H9 (cell line): ENCODE data around the gene ASF1B. TPM values are rescaled to one million over a fixed set of nuclear protein-coding genes. Genes with fewer than 3 reads are reported as not detected.

Experiments used
- DNase-seq: peaks from one replicate; pipeline ENCODE4 v3.0.0-alpha.2; 2017
- H2AFZ ChIP-seq: one replicate; pipeline ENCODE4 v1.6.1; 2013; ENCODE audit warnings: mild to moderate bottlenecking, low read length, control low read depth, moderate library complexity
- H2AK5ac ChIP-seq: 2 replicates; pipeline ENCODE4 v1.6.1; 2013; ENCODE audit warnings: low read length, control low read depth, mixed read lengths; ENCODE audit not compliant: insufficient read length
- H2BK120ac ChIP-seq: one replicate; pipeline ENCODE4 v1.6.1; 2013; ENCODE audit warnings: low read depth, mild to moderate bottlenecking, low read length, control low read depth, inconsistent platforms; ENCODE audit not compliant: poor library complexity, severe bottlenecking
- H2BK12ac ChIP-seq: 2 replicates; pipeline ENCODE4 v1.6.1; 2013; ENCODE audit warnings: low read length, control low read depth, mixed read lengths, low read depth; ENCODE audit not compliant: insufficient read length
- H2BK15ac ChIP-seq: 2 replicates; pipeline ENCODE4 v1.6.1; 2013; ENCODE audit warnings: low read depth, low read length, control low read depth
- H2BK20ac ChIP-seq: one replicate; pipeline ENCODE4 v1.6.1; 2013; ENCODE audit warnings: low read depth, mild to moderate bottlenecking, low read length, control low read depth, inconsistent platforms; ENCODE audit not compliant: poor library complexity, severe bottlenecking
- H2BK5ac ChIP-seq: 2 replicates; pipeline ENCODE4 v1.6.1; 2013; ENCODE audit warnings: low read length, control low read depth, mixed read lengths; ENCODE audit not compliant: insufficient read length
- H3K14ac ChIP-seq: 2 replicates; pipeline ENCODE4 v1.6.1; 2013; ENCODE audit warnings: low read length, control low read depth; ENCODE audit not compliant: insufficient read depth
- H3K18ac ChIP-seq: 2 replicates; pipeline ENCODE4 v1.6.1; 2013; ENCODE audit warnings: low read depth, mild to moderate bottlenecking, mixed read lengths, low read length, control low read depth; ENCODE audit not compliant: insufficient read length
- H3K23ac ChIP-seq: 2 replicates; pipeline ENCODE4 v1.6.1; 2013; ENCODE audit warnings: low read length, control low read depth, mixed read lengths, low read depth; ENCODE audit not compliant: insufficient read length
- H3K23me2 ChIP-seq: 2 replicates; pipeline ENCODE4 v1.6.1; 2013; ENCODE audit warnings: low read depth, mild to moderate bottlenecking, mixed read lengths, low read length, control low read depth; ENCODE audit not compliant: insufficient read length, poor library complexity, severe bottlenecking
- H3K27ac ChIP-seq: 2 replicates; pipeline ENCODE4 v1.5.1; 2013; ENCODE audit warnings: low read length, control low read depth, mixed read lengths, low read depth; ENCODE audit not compliant: insufficient read length
- H3K27me3 ChIP-seq: 2 replicates; pipeline ENCODE4 v1.6.1; 2013; ENCODE audit warnings: low read length, control low read depth, inconsistent platforms; ENCODE audit not compliant: insufficient read depth
- H3K4ac ChIP-seq: 2 replicates; pipeline ENCODE4 v1.6.1; 2013; ENCODE audit warnings: low read depth, mild to moderate bottlenecking, control low read depth, inconsistent platforms, low read length, moderate library complexity
- H3K4me1 ChIP-seq: 2 replicates; pipeline ENCODE4 v1.6.1; 2013; ENCODE audit warnings: low read length, control low read depth, inconsistent platforms; ENCODE audit not compliant: insufficient read depth
- H3K4me2 ChIP-seq: 2 replicates; pipeline ENCODE4 v1.6.1; 2013; ENCODE audit warnings: low read length, control low read depth, mixed read lengths; ENCODE audit not compliant: insufficient read length, insufficient read depth
- H3K56ac ChIP-seq: 2 replicates; pipeline ENCODE4 v1.6.1; 2013; ENCODE audit warnings: low read depth, mild to moderate bottlenecking, mixed read lengths, low read length, control low read depth; ENCODE audit not compliant: insufficient read length
- H3K79me1 ChIP-seq: 2 replicates; pipeline ENCODE4 v1.6.1; 2013; ENCODE audit warnings: low read depth, mild to moderate bottlenecking, moderate library complexity, low read length, control low read depth, inconsistent platforms; ENCODE audit not compliant: insufficient read depth, poor library complexity, severe bottlenecking
- H3K79me2 ChIP-seq: 2 replicates; pipeline ENCODE4 v1.6.1; 2013; ENCODE audit warnings: low read length, control low read depth, inconsistent platforms; ENCODE audit not compliant: insufficient read depth
- H3K9ac ChIP-seq: 2 replicates; pipeline ENCODE4 v1.6.1; 2013; ENCODE audit warnings: low read length, control low read depth, mixed read lengths; ENCODE audit not compliant: insufficient read length; ENCODE audit errors: extremely low read depth
- H3K9me3 ChIP-seq: one replicate; pipeline ENCODE4 v1.6.1; 2013; ENCODE audit warnings: low read depth, low read length, inconsistent platforms; ENCODE audit not compliant: control insufficient read depth
- H3T11ph ChIP-seq: one replicate; pipeline ENCODE4 v1.6.1; 2013; ENCODE audit warnings: mild to moderate bottlenecking, low read length, control low read depth, inconsistent platforms
- H4K20me1 ChIP-seq: one replicate; pipeline ENCODE4 v1.6.1; 2013; ENCODE audit not compliant: control insufficient read depth, insufficient read length, insufficient read depth
- H4K5ac ChIP-seq: 2 replicates; pipeline ENCODE4 v1.6.1; 2013; ENCODE audit warnings: low read depth, mild to moderate bottlenecking, mixed read lengths, low read length, control low read depth; ENCODE audit not compliant: insufficient read length
- H4K8ac ChIP-seq: replicated peaks from 2 replicates; pipeline ENCODE4 v1.6.1; 2013; ENCODE audit warnings: low read length, control low read depth, mixed read lengths, low read depth; ENCODE audit not compliant: insufficient read length
- H4K91ac ChIP-seq: 2 replicates; pipeline ENCODE4 v1.6.1; 2013; ENCODE audit warnings: low read depth, mild to moderate bottlenecking, moderate library complexity, mixed read lengths, low read length, control low read depth; ENCODE audit not compliant: insufficient read length
- H3K27ac Mint-ChIP-seq, 3 experiments: 2 replicates in 2 of 3; 3 replicates in 1 of 3; pipeline ENCODE4 v1.8.0; 2020 to 2021; ENCODE audit warnings: mixed read lengths in 3 of 3, mild to moderate bottlenecking in 1 of 3, moderate library complexity in 1 of 3
- H3K27me3 Mint-ChIP-seq: 2 replicates; pipeline ENCODE4 v1.8.0; 2021; ENCODE audit warnings: low read depth, mild to moderate bottlenecking, moderate library complexity, mixed read lengths
- H3K36me3 Mint-ChIP-seq, 3 experiments: 2 replicates in 2 of 3; 3 replicates in 1 of 3; pipeline ENCODE4 v1.8.0; 2020 to 2021; ENCODE audit warnings: low read depth in 3 of 3, mixed read lengths in 3 of 3; ENCODE audit not compliant: insufficient read depth in 1 of 3
- H3K4me1 Mint-ChIP-seq, 2 experiments: 2 replicates each; pipeline ENCODE4 v1.8.0; 2020; ENCODE audit warnings: mixed read lengths in 2 of 2
- H3K4me3 Mint-ChIP-seq, 2 experiments: 2 replicates in 1 of 2; 3 replicates in 1 of 2; pipeline ENCODE4 v1.8.0; 2020 to 2021; ENCODE audit warnings: mild to moderate bottlenecking in 2 of 2, mixed read lengths in 2 of 2, moderate library complexity in 1 of 2
- H3K9me3 Mint-ChIP-seq, 2 experiments: 2 replicates in 1 of 2; 3 replicates in 1 of 2; pipeline ENCODE4 v1.8.0; 2020; ENCODE audit warnings: mild to moderate bottlenecking in 2 of 2, mixed read lengths in 2 of 2, moderate library complexity in 1 of 2
- CTCF ChIP-seq: fragments of 200-600 bp; sonication (generic); conservative IDR thresholded peaks from 3 replicates; pipeline ENCODE4 v1.8.0; 2021; ENCODE audit warnings: antibody characterized with exemption, mild to moderate bottlenecking
- WGBS: extraction: QIAGEN DNeasy Blood & Tissue Kit; methylation state at CpG from one replicate; pipeline ENCODE4 v1.1.7; 2013; ENCODE audit warnings: missing lambda C conversion rate, low lambda C conversion rate, mixed read lengths; ENCODE audit not compliant: insufficient read length; ENCODE audit errors: extremely low coverage; 5-methylcytosine and 5-hydroxymethylcytosine counted together
- total RNA-seq: library from RNA; stranded (reverse); gene quantifications from 2 replicates; pipeline ENCODE4 v1.2.1, GENCODE V29; 2021

ASF1B gene
- total RNA-seq, 1 experiment from 2014 or later: 46.6 TPM

GRCh38 chr19:14164724-14165493 lies 28.5 kb upstream of the ASF1B start:
- no peak overlapping the region for H2AFZ ChIP-seq
- no peak overlapping the region for H2BK5ac ChIP-seq
- no peak overlapping the region for H3K18ac ChIP-seq
- peak overlapping the region in 1 of 3 experiments; percentile 68; a peak in 1 of 7 replicates for H3K27ac Mint-ChIP-seq
- no peaks in the 10 kb centered on the region for H3K27me3 ChIP-seq
- H3K9me3 Mint-ChIP-seq: no peaks in the 10 kb centered on the region
- no peak overlapping the region for H3K27ac ChIP-seq
- no peak overlapping the region for H2BK12ac ChIP-seq
- H3K9ac ChIP-seq: no peak overlapping the region
- no peaks in the 10 kb centered on the region for H4K20me1 ChIP-seq
- H3K4me1 ChIP-seq: no peaks in the 10 kb centered on the region
- TF ChIP-seq CTCF: no peak
- H3K14ac ChIP-seq: no peak overlapping the region; the same call in 1 of the 2 replicates
- no peak overlapping the region for H3K23ac ChIP-seq
- H3T11ph ChIP-seq: no peak overlapping the region
- no peaks in the 10 kb centered on the region for H3K27me3 Mint-ChIP-seq
- no peaks in the 10 kb centered on the region for H3K9me3 ChIP-seq
- no peak overlapping the region for H2BK15ac ChIP-seq
- H3K4me1 Mint-ChIP-seq: peaks cover 0 to 32% of the 10 kb centered on the region in 2 experiments; a peak in 3 of 4 replicates
- WGBS: no CpG with 5 or more reads among the region's 16 CpGs
- no peak overlapping the region for H3K4me3 Mint-ChIP-seq
- no peak overlapping the region for H2BK20ac ChIP-seq
- H3K79me1 ChIP-seq: no peaks in the 10 kb centered on the region
- no peak overlapping the region for H4K91ac ChIP-seq
- no peak overlapping the region for H3K4me2 ChIP-seq
- H2BK120ac ChIP-seq: no peak overlapping the region
- H3K36me3 Mint-ChIP-seq: peaks cover 22 to 47% (median 38%) of the 10 kb centered on the region in 3 experiments; a peak in 6 of 7 replicates
- no peak overlapping the region for H2AK5ac ChIP-seq
- H3K56ac ChIP-seq: no peak overlapping the region
- H4K8ac ChIP-seq: no peak overlapping the region
- H3K79me2 ChIP-seq: no peaks in the 10 kb centered on the region
- H3K23me2 ChIP-seq: no peaks in the 10 kb centered on the region
- no peak overlapping the region for H3K4ac ChIP-seq
- H4K5ac ChIP-seq: no peak overlapping the region
- no peak for DNase-seq
